KMS-11 (cell line): ENCODE data around the gene NDUFA1.

Experiments used
- H2AFZ ChIP-seq: fragments of 200-600 bp; sonication (generic); 2 replicates; pipeline ENCODE4 v1.6.1; 2016; ENCODE audit warnings: antibody characterized with exemption, mixed run types, low read depth
- H3K27ac ChIP-seq: fragments of 200-600 bp; sonication (generic); 2 replicates; pipeline ENCODE4 v1.6.1; 2016; ENCODE audit warnings: mild to moderate bottlenecking, mixed run types
- H3K27me3 ChIP-seq: fragments of 200-600 bp; sonication (generic); 2 replicates; pipeline ENCODE4 v1.6.1; 2017; ENCODE audit warnings: mild to moderate bottlenecking, low read depth, mixed run types, moderate library complexity; ENCODE audit not compliant: insufficient read depth
- H3K36me3 ChIP-seq: fragments of 200-600 bp; sonication (generic); 2 replicates; pipeline ENCODE4 v1.6.1; 2017; ENCODE audit warnings: mild to moderate bottlenecking, mixed run types; ENCODE audit not compliant: insufficient read depth
- H3K4me1 ChIP-seq: fragments of 200-600 bp; sonication (generic); 2 replicates; pipeline ENCODE4 v1.6.1; 2016; ENCODE audit warnings: mild to moderate bottlenecking, low read depth, mixed run types; ENCODE audit not compliant: poor library complexity, severe bottlenecking
- H3K4me2 ChIP-seq: fragments of 200-600 bp; sonication (generic); 2 replicates; pipeline ENCODE4 v1.7.0; 2016; ENCODE audit warnings: mild to moderate bottlenecking, mixed run types
- H3K4me3 ChIP-seq: fragments of 200-600 bp; sonication (generic); IDR thresholded peaks from 2 replicates; pipeline ENCODE4 v1.6.1; 2017; ENCODE audit warnings: low read depth, low read length, mixed read lengths; ENCODE audit not compliant: insufficient read depth
- H3K79me2 ChIP-seq: fragments of 200-600 bp; sonication (generic); 2 replicates; pipeline ENCODE4 v1.6.1; 2016; ENCODE audit warnings: low read depth, mixed run types; ENCODE audit not compliant: insufficient read depth
- H3K9ac ChIP-seq: fragments of 200-600 bp; sonication (generic); 2 replicates; pipeline ENCODE4 v1.6.1; 2016; ENCODE audit warnings: mild to moderate bottlenecking, mixed run types
- H4K20me1 ChIP-seq: fragments of 200-600 bp; sonication (generic); 2 replicates; pipeline ENCODE4 v1.6.1; 2016; ENCODE audit warnings: mild to moderate bottlenecking, mixed run types; ENCODE audit not compliant: insufficient read depth
- TF ChIP-seq, protein P1 (sequence below): fragments of 200-600 bp; sonication (generic); conservative IDR thresholded peaks from 2 replicates; pipeline ENCODE4 v1.6.1; 2017; ENCODE audit warnings: low read depth, mild to moderate bottlenecking, antibody characterized with exemption, low read length, moderate library complexity, mixed read lengths

The NDUFA1 gene

DNA sequence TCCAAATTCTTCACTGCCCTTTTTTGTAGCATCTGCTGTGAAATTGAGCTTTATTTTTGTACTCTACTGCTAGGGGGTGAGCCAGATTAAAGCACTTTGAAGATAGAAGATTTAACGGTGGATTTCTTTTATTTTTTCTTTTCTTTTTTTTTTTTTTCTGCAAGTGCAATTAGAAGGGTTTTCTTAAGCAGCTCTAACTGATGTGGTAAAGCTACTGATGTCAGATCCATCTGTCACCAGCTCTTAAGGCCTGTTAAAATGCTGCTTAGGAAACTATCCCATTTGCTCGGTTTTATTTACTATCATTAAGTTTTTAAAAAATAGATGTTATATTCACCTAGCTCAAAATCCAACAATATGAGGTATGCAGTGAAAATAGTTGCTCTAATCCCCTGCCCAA lies 7.1 kb downstream of the NDUFA1 start:
- TF ChIP-seq, protein P1, sequence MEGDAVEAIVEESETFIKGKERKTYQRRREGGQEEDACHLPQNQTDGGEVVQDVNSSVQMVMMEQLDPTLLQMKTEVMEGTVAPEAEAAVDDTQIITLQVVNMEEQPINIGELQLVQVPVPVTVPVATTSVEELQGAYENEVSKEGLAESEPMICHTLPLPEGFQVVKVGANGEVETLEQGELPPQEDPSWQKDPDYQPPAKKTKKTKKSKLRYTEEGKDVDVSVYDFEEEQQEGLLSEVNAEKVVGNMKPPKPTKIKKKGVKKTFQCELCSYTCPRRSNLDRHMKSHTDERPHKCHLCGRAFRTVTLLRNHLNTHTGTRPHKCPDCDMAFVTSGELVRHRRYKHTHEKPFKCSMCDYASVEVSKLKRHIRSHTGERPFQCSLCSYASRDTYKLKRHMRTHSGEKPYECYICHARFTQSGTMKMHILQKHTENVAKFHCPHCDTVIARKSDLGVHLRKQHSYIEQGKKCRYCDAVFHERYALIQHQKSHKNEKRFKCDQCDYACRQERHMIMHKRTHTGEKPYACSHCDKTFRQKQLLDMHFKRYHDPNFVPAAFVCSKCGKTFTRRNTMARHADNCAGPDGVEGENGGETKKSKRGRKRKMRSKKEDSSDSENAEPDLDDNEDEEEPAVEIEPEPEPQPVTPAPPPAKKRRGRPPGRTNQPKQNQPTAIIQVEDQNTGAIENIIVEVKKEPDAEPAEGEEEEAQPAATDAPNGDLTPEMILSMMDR, result no peak
- no peak overlapping the region for H3K4me2 ChIP-seq

DNA sequence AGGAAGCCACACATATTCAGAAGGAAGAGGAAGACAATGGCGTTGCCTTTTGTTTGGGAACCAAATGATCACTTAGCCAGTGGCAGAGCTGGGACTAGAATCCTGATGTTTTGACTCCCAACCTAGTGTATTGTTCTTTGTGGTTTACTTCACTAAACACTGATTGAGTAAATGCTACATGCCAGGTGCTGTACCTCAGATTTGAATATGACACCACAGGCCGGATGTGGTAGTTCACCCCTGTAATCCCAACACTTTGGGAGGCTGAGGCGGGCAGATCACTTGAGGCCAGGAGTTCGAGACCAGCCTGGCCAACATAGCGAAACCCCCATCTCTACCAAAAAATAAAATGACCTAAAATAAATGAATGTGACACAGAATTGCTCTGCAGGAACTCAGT lies 8.4 kb downstream of the NDUFA1 start:
- Histone ChIP-seq H3K4me2 (peak overlapping the region; percentile 5; the same call in 1 of the 2 replicates), H3K27ac (peak overlapping the region; percentile 55), H2AFZ (no peak overlapping the region), H3K9ac (no peak overlapping the region), H4K20me1 (no peaks in the 10 kb centered on the region), H3K79me2 (peaks cover 4% of the 10 kb centered on the region; the same call in 1 of the 2 replicates), H3K27me3 (no peaks in the 10 kb centered on the region), H3K4me3 (no peak overlapping the region), H3K4me1 (peaks cover 27% of the 10 kb centered on the region), H3K36me3 (no peaks in the 10 kb centered on the region)
- TF ChIP-seq, protein P1, result no peak

More for the DNA sequence above, 7.1 kb downstream of the NDUFA1 start:
- Histone ChIP-seq H3K27me3 (no peaks in the 10 kb centered on the region), H3K27ac (no peak overlapping the region), H3K4me1 (peaks cover 27% of the 10 kb centered on the region), H3K9ac (no peak overlapping the region), H3K79me2 (peaks cover 15% of the 10 kb centered on the region; the same call in 1 of the 2 replicates), H3K36me3 (no peaks in the 10 kb centered on the region), H2AFZ (no peak overlapping the region), H4K20me1 (no peaks in the 10 kb centered on the region), H3K4me3 (no peak overlapping the region)

DNA sequence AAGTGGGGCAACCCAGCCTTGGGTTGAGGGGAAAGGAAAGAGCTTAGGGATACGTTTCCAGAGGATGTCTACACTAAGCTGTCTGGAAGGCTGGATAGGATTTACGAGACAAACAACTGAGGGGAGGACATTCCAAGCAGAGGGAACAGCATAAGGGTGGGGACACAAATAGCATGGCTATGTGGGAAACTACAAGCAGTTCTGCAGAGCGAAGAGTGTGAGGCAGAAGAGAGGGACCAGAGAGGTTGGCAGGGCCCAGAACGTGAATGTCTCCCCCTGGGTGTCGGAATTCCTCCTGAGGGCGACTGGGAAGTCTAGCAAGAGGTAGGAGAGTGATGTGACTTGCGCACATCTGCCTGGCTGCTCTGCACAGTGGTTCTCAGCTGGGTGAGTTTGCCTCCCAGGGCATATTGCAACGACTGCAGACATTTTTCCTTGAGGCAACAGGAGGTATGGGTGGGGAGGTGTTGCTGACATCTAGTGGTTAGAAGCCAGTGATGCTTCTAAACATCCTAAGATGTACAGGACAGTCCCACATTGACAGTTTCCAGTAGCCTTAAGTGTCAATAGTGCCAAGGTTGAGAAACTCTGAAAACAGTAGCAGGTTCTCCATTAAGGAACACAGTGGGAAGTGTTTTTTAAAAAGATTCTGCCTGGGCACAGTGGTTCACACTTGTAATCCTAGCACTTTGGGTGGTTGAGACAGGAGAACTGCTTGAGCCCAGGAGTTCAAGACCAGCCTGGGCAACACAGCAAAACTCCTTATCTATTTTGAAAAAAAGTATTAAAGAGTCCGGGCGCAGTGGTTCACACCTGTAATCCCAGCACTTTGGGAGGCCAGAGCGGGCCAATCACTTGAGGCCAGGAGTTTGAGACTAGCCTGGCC lies 9.2 kb downstream of the NDUFA1 start:
- Histone ChIP-seq H3K4me3 (no peak overlapping the region), H3K9ac (no peak overlapping the region), H3K27me3 (no peaks in the 10 kb centered on the region), H3K79me2 (no peaks in the 10 kb centered on the region), H3K36me3 (no peaks in the 10 kb centered on the region), H4K20me1 (no peaks in the 10 kb centered on the region), H3K27ac (peak overlapping the region; percentile 55; the same call in 1 of the 2 replicates), H3K4me1 (peaks cover 27% of the 10 kb centered on the region), H3K4me2 (peak overlapping the region; percentile 5; the same call in 1 of the 2 replicates), H2AFZ (no peak overlapping the region)
- TF ChIP-seq, protein P1, result peak; percentile 42; the same call in 1 of the 2 replicates

DNA sequence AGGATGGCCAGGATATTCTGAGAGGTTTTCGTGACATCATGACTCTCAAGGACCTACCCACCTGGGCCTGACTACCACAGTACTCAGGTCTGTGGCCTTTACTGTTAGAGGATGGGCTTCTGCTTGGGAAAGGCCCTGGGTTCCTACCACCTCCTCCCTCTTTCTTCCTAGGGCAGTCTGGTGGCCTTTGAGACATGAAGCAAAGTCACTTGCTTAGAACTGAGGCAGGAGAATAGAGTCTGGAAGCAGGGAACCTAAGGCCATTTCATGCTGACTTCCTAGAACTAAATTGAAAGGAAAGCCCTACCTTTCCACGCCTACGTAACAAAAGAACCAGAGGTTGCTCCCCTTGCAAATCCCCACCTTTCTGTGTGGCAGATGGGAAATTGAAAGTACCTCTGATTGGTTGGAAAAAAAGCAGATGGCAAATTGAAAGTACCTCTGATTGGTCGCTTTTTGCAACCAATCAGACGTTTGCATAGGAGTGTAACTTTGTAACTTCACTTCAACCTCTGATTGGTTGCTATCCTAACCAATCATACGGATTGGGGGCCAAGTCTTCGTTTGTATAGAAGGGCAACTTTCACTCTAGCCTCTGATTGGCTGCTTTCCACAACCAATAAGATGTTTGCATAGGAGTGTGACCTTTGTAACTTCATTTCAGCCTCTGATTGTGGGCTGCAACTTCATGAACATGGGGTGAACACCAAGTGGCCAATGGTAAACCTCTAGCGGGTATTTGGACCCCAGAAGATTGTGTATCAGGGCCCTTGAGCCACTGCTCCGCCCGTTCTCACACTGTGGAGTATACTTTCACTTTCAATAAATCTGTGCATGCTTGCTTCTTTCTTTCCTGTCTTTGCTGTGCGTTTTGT lies 14.2 kb downstream of the NDUFA1 start:
- no peaks in the 10 kb centered on the region for H3K36me3 ChIP-seq
- no peak overlapping the region for H3K9ac ChIP-seq
- TF ChIP-seq, protein P1, result no peak
- H3K27me3 ChIP-seq, result no peaks in the 10 kb centered on the region
- H4K20me1 ChIP-seq, result no peaks in the 10 kb centered on the region
- H3K4me1 ChIP-seq, result peaks cover 4% of the 10 kb centered on the region
- H3K4me3 ChIP-seq, result no peak overlapping the region
- H3K4me2 ChIP-seq, result no peak overlapping the region
- H2AFZ ChIP-seq, result no peak overlapping the region
- H3K27ac ChIP-seq, result no peak overlapping the region
- no peaks in the 10 kb centered on the region for H3K79me2 ChIP-seq
